NCI-H345 treated with DMSO at 0.1 percent for 48 hours (cell line): ENCODE results near the gene RAC3.

Experiments
- DNase-seq: peaks from one replicate; lab custom pipeline; 2025; ENCODE audit not compliant: unreplicated experiment; lab: John Stamatoyannopoulos, UW

RAC3 gene

GRCh38 chr17:82011617-82012187, 19.8 kb upstream of the RAC3 start:
- DNase-seq: no peak

GRCh38 chr17:82012261-82012639, 19.2 kb upstream of the RAC3 start:
- no peak for DNase-seq

GRCh38 chr17:82012640-82013295, 18.7 kb upstream of the RAC3 start:
- DNase-seq: no peak

- no peak for DNase-seq
Measured at GRCh38 chr17:82013341-82013740, 18.1 kb upstream of the RAC3 start.

GRCh38 chr17:82013772-82014321, 17.6 kb upstream of the RAC3 start:
- DNase-seq: no peak

GRCh38 chr17:82014432-82014831, 17.0 kb upstream of the RAC3 start:
- DNase-seq: no peak

GRCh38 chr17:82014971-82015310, 16.5 kb upstream of the RAC3 start:
- no peak for DNase-seq

GRCh38 chr17:82015311-82015971, 16.0 kb upstream of the RAC3 start:
- DNase-seq: no peak

GRCh38 chr17:82016061-82016874, 15.2 kb upstream of the RAC3 start:
- DNase-seq: no peak

GRCh38 chr17:82016875-82017459, 14.5 kb upstream of the RAC3 start:
- DNase-seq: no peak

- no peak for DNase-seq
Measured at GRCh38 chr17:82017612-82018151, 13.8 kb upstream of the RAC3 start.

GRCh38 chr17:82018152-82018988, 13.1 kb upstream of the RAC3 start:
- peak; percentile 56 for DNase-seq

GRCh38 chr17:82018989-82019689, 12.3 kb upstream of the RAC3 start:
- no peak for DNase-seq

- DNase-seq: peak; percentile 20
Measured at GRCh38 chr17:82019690-82020571, 11.5 kb upstream of the RAC3 start.

- DNase-seq: no peak
Measured at GRCh38 chr17:82020572-82021106, 10.8 kb upstream of the RAC3 start.

- no peak for DNase-seq
Measured at GRCh38 chr17:82021107-82021899, 10.2 kb upstream of the RAC3 start.

- DNase-seq: no peak
Measured at GRCh38 chr17:82021900-82022309, 9.6 kb upstream of the RAC3 start.
